SKM-1 (cell line): Measurements from ENCODE around the gene TMEM164.

Experiments
- DNase-seq: peaks from one replicate; lab custom pipeline; 2025; ENCODE audit not compliant: unreplicated experiment; lab: John Stamatoyannopoulos, UW

The TMEM164 gene

GRCh38 chrX:110188701-110189558, 186.0 kb downstream of the TMEM164 start:
- DNase-seq, result no peak

GRCh38 chrX:110192516-110192915, 189.6 kb downstream of the TMEM164 start:
- DNase-seq, result no peak

GRCh38 chrX:110194977-110195376, 192.1 kb downstream of the TMEM164 start:
- DNase-seq, result no peak

GRCh38 chrX:110201799-110202198, 198.9 kb downstream of the TMEM164 start:
- DNase-seq, result no peak

- no peak for DNase-seq
These were observed 202.1 kb downstream of the TMEM164 start for GRCh38 chrX:110204986-110205385.

- no peak for DNase-seq
These were observed 205.2 kb downstream of the TMEM164 start for GRCh38 chrX:110208092-110208491.

GRCh38 chrX:110210417-110211139, 207.7 kb downstream of the TMEM164 start:
- DNase-seq, result no peak

- no peak for DNase-seq
These were observed 208.4 kb downstream of the TMEM164 start for GRCh38 chrX:110211340-110211739.

GRCh38 chrX:110212299-110212698, 209.4 kb downstream of the TMEM164 start:
- no peak for DNase-seq

- DNase-seq, result no peak
These were observed 210.3 kb downstream of the TMEM164 start for GRCh38 chrX:110213183-110213582.

- no peak for DNase-seq
These were observed 211.8 kb downstream of the TMEM164 start for GRCh38 chrX:110214684-110215083.

- DNase-seq, result no peak
These were observed 212.5 kb downstream of the TMEM164 start for GRCh38 chrX:110215411-110215810.

- DNase-seq, result no peak
These were observed 213.1 kb downstream of the TMEM164 start for GRCh38 chrX:110216027-110216426.

- DNase-seq, result no peak
These were observed 215.7 kb downstream of the TMEM164 start for GRCh38 chrX:110218591-110218990.

- DNase-seq, result no peak
These were observed 217.0 kb downstream of the TMEM164 start for GRCh38 chrX:110219920-110220319.

GRCh38 chrX:110222497-110223257, 219.8 kb downstream of the TMEM164 start:
- DNase-seq, result no peak

GRCh38 chrX:110224926-110225617, 222.2 kb downstream of the TMEM164 start:
- DNase-seq, result no peak

- no peak for DNase-seq
These were observed 224.0 kb downstream of the TMEM164 start for GRCh38 chrX:110226931-110227330.
